GM12878 (cell line): ENCODE data around the gene EPB42. TPM values are rescaled to one million over a fixed set of nuclear protein-coding genes. Genes with fewer than 3 reads are reported as not detected.

Experiments
- ATAC-seq: fragments of 200-7000 bp; cut with Tn5 transposase; 3 replicates; pipeline ENCODE4 v1.9.1; 2020; ENCODE audit warnings: mild to moderate bottlenecking, moderate library complexity
- Bru-seq: library from RNA; stranded (reverse); fragments of 400-500 nt; gene quantifications from one replicate; lab custom pipeline; 2021; lab: Mats Ljungman, UMichigan
- BruChase-seq, 2 experiments: library from RNA; stranded (reverse); fragments of 400-500 nt; gene quantifications; one replicate each; lab custom pipeline; 2021; lab: Mats Ljungman, UMichigan
- BruUV-seq: library from RNA; stranded (reverse); fragments of 400-500 nt; replicated peaks from 2 replicates; lab custom pipeline; 2021; lab: Mats Ljungman, UMichigan
- CTCF ChIA-PET: fragments of 300-600 bp; sonication (Branson Sonifier 250); formaldehyde crosslinking; extraction: SDS; loops from one replicate; lab custom pipeline; 2021; ENCODE audit warnings: inconsistent platforms; lab: Yijun Ruan, JAX
- POLR2A ChIA-PET: fragments of 350-600 bp; formaldehyde crosslinking; extraction: SDS; loops from one replicate; lab custom pipeline; 2021; ENCODE audit warnings: inconsistent platforms; lab: Charles Lee
- RAD21 ChIA-PET: fragments of 300-600 bp; sonication (Branson Sonifier 250); formaldehyde crosslinking; loops from one replicate; lab custom pipeline; 2023; ENCODE audit warnings: antibody characterized with exemption; ENCODE audit not compliant: unreplicated experiment; lab: Charles Lee
- SMC1A ChIA-PET: fragments of 300-600 bp; sonication (Branson Sonifier 250); formaldehyde crosslinking; loops from one replicate; lab custom pipeline; 2023; ENCODE audit not compliant: unreplicated experiment, uncharacterized antibody; lab: Charles Lee
- DNase-seq: peaks from one replicate; pipeline ENCODE4 v3.0.0-alpha.2; 2011; ENCODE audit warnings: low read depth, low spot score
- FAIRE-seq: peaks from 3 replicates; lab custom pipeline; 2011; peaks lifted over from hg19 to GRCh38; lab: Jason Lieb, UNC
- H2AFZ ChIP-seq: 2 replicates; pipeline ENCODE4 v1.6.0; 2011; ENCODE audit warnings: low read depth, low read length, control low read depth; ENCODE audit not compliant: control insufficient read depth
- H3K27ac ChIP-seq: 2 replicates; pipeline ENCODE4 v1.5.1; 2011; ENCODE audit warnings: control low read depth; ENCODE audit not compliant: control insufficient read depth, insufficient read depth
- H3K27me3 ChIP-seq, 2 experiments: replicated peaks in 1 of 2; 2 replicates each; pipeline versions ENCODE4 v1.6.0 to v1.6.1; 2011; ENCODE audit warnings: low read length in 1 of 2; ENCODE audit not compliant: control insufficient read depth in 2 of 2, insufficient read depth in 2 of 2
- H3K36me3 ChIP-seq, 2 experiments: 2 replicates each; pipeline ENCODE4 v1.5.1; 2011; ENCODE audit warnings: low read length in 1 of 2; ENCODE audit not compliant: control insufficient read depth in 2 of 2, insufficient read depth in 2 of 2
- H3K4me1 ChIP-seq: 2 replicates; pipeline ENCODE4 v1.6.1; 2011; ENCODE audit warnings: mild to moderate bottlenecking, low read length, moderate library complexity, mixed read lengths; ENCODE audit not compliant: control insufficient read depth, insufficient read depth
- H3K4me2 ChIP-seq: 2 replicates; pipeline ENCODE4 v1.6.0; 2011; ENCODE audit warnings: control low read depth; ENCODE audit not compliant: control insufficient read depth, insufficient read depth
- H3K4me3 ChIP-seq: fragments of 200-600 bp; sonication (generic); 2 replicates; pipeline ENCODE4 v1.5.1; 2016
- H3K79me2 ChIP-seq: 2 replicates; pipeline ENCODE4 v1.6.0; 2011; ENCODE audit warnings: low read length; ENCODE audit not compliant: control insufficient read depth, insufficient read depth
- H3K9ac ChIP-seq: 2 replicates; pipeline ENCODE4 v1.8.0; 2011; ENCODE audit warnings: low read length, control low read depth, mixed read lengths; ENCODE audit not compliant: control insufficient read depth, insufficient read depth
- H3K9me3 ChIP-seq: replicated peaks from 3 replicates; pipeline ENCODE4 v1.5.1; 2011; ENCODE audit warnings: mild to moderate bottlenecking, low read length; ENCODE audit not compliant: control insufficient read depth, insufficient read depth
- H4K20me1 ChIP-seq: 2 replicates; pipeline ENCODE4 v1.6.0; 2011; ENCODE audit not compliant: control insufficient read depth, insufficient read depth
- CBX5 ChIP-seq: sonication (generic); IDR thresholded peaks from 2 replicates; pipeline ENCODE4 v1.6.1; 2016; ENCODE audit warnings: low read depth, moderate library complexity, mild to moderate bottlenecking, inconsistent platforms
- CHD4 ChIP-seq: fragments of 200-600 bp; sonication (generic); IDR thresholded peaks from 2 replicates; pipeline ENCODE4 v1.6.1; 2016; ENCODE audit warnings: mild to moderate bottlenecking
- ZBTB40 ChIP-seq: fragments of 450-650 bp; IDR thresholded peaks from 2 replicates; pipeline ENCODE4 v1.6.1; 2016; ENCODE audit warnings: mild to moderate bottlenecking, moderate library complexity, borderline replicate concordance
- ZNF592 ChIP-seq: fragments of 450-650 bp; IDR thresholded peaks from 2 replicates; pipeline ENCODE4 v1.6.1; 2017; ENCODE audit warnings: mild to moderate bottlenecking, moderate library complexity
- WGBS: methylation state at CpG from one replicate; pipeline ENCODE4 v1.1.6; 2016; ENCODE audit warnings: low lambda C conversion rate; ENCODE audit not compliant: insufficient replicate concordance, insufficient coverage; ENCODE audit errors: missing lambda C conversion rate; 5-methylcytosine and 5-hydroxymethylcytosine counted together
- in situ Hi-C: fragments of 300-500 bp; cut with MboI; formaldehyde crosslinking; loops from 9 replicates; pipeline ENCODE4 v1.14.3; 2018; ENCODE audit warnings: mixed read lengths
- intact Hi-C: fragments of 100-400 bp; cut with micrococcal nuclease; formaldehyde crosslinking; loops from one replicate; pipeline ENCODE4 v1.14.2; 2022; ENCODE audit not compliant: unreplicated experiment
- long read RNA-seq, 2 experiments: library from polyadenylated mRNA; unstranded; transcript quantifications; one replicate each; pipeline ENCODE4 v2.0.0, GENCODE V29; 2019 to 2020
- polyA minus RNA-seq, 3 experiments: library from RNA; depleted of rRNA, polyadenylated mRNA; stranded (reverse); fragments of >200 nt; gene quantifications; 2 replicates each; pipeline ENCODE4 v1.2.3, GENCODE V29; 2011
- polyA plus RNA-seq, 11 experiments: library from polyadenylated mRNA; depleted of rRNA in 4 of 11; unstranded in 6 of 11; stranded (reverse) in 5 of 11; fragments of >200 nt; fragmentation: Nextera tagmentation in 4 of 11; fragmentation: Illumina TruSeq in 1 of 11; extraction: Ambion mirVana in 4 of 11; extraction: Trizol in 1 of 11; gene quantifications; 1 replicate in 1 of 11; 2 replicates in 10 of 11; pipeline versions ENCODE4 v1.2.1 to v1.2.3, GENCODE V29; 2011 to 2016; ENCODE audit warnings: inconsistent platforms in 2 of 11, missing spikeins in 2 of 11, low read depth in 1 of 11
- total RNA-seq, 4 experiments: library from RNA; depleted of rRNA in 3 of 4; stranded (reverse); fragments of >200 nt in 3 of 4; fragmentation: Illumina TruSeq in 1 of 4; extraction: Trizol in 1 of 4; gene quantifications; 2 replicates each; pipeline versions ENCODE4 v1.2.1 to v1.2.3, GENCODE V29; 2013 to 2021

EPB42 gene
- not detected in 2 replicates for total RNA-seq (2013; cell fraction: nucleolus; rRNA removed)
- total RNA-seq (2014; rRNA removed) (not detected in 2 replicates), total RNA-seq (2014; rRNA removed; fragmentation: Illumina TruSeq; extraction: Trizol) (not detected in 2 replicates), total RNA-seq (2021) (not detected in 2 replicates), polyA plus RNA-seq (2011; rRNA removed) (not detected in 2 replicates), polyA plus RNA-seq (2014; fragmentation: Illumina TruSeq; extraction: Trizol) (not detected in 2 replicates), polyA plus RNA-seq (2014; fragmentation: Nextera tagmentation; extraction: Ambion mirVana) (not detected), polyA plus RNA-seq (2014; rRNA removed) (not detected in 2 replicates), polyA plus RNA-seq (2016; fragmentation: Nextera tagmentation; extraction: Ambion mirVana) (not detected), polyA minus RNA-seq (2011; rRNA and poly(A)+ RNA removed) (not detected in 2 replicates), Bru-seq, nascent RNA (percentile 14 among the genes with signal in this experiment), BruChase-seq, experiment 1, labeled RNA remaining after a 6-hour chase (percentile 19 among the genes with signal in this experiment), BruChase-seq, experiment 2, labeled RNA remaining after a 2-hour chase (percentile 6 among the genes with signal in this experiment)
- polyA plus RNA-seq (2011; ENCODE audit: low read depth): not detected
- polyA plus RNA-seq (2011; cell fraction: cytosol; rRNA removed): not detected in 2 replicates
- polyA plus RNA-seq (2011; cell fraction: nucleus; rRNA removed): not detected in 2 replicates
- polyA plus RNA-seq (2012): not detected in 2 replicates
- polyA minus RNA-seq (2011; cell fraction: cytosol; rRNA and poly(A)+ RNA removed): not detected in 2 replicates
- not detected in 2 replicates for polyA minus RNA-seq (2011; cell fraction: nucleus; rRNA and poly(A)+ RNA removed)
- long read RNA-seq, experiment 1: 0 reads
- long read RNA-seq, experiment 2: 0 reads

GRCh38 chr15:43220991-43221403 lies at the start of gene EPB42:
Gene EPB42 (minus strand): TSS chr15:43221018. CDS start chr15:43220825, 193 bp downstream.
- Histone ChIP-seq H3K4me1 (no peaks in the 10 kb centered on the region), H3K9ac (no peak within 1 kb of the TSS)
- TF ChIP-seq CBX5: no peak
- no peak for TF ChIP-seq ZBTB40
- TF ChIP-seq ZNF592: no peak
- TF ChIP-seq CHD4: no peak
- TF ChIP-seq, all 136 proteins: peak for 0
- Histone ChIP-seq H3K27me3 (no peaks in the 10 kb centered on the region), H2AFZ (no peak within 1 kb of the TSS), H3K4me2 (no peak within 1 kb of the TSS), H4K20me1 (no peaks in the 10 kb centered on the region), H3K27ac (no peak within 1 kb of the TSS), H3K4me3 (no peak within 1 kb of the TSS), H3K36me3 (no peaks in the 10 kb centered on the region), H3K9me3 (no peaks in the 10 kb centered on the region; the same call in 2 of the 3 replicates), H3K79me2 (no peaks in the 10 kb centered on the region)
- ChIA-PET POLR2A (no interaction called here), SMC1A (interaction anchor here (2.5 kb wide), 1 partner anchor 65 kb away, joined by 20 read pairs; no protein-coding TSS in a partner anchor), RAD21 (interaction anchor here (1.1 to 1.7 kb wide), 2 partner anchors 64 to 65 kb away, joined by 3 to 6 read pairs; no protein-coding TSS in a partner anchor), CTCF (interaction anchor here (2.4 to 13.4 kb wide), 3 partner anchors 48 to 64 kb away, joined by 7 to 518 read pairs (median 458); partner anchors contain the start of gene TGM5)
- WGBS: 6% methylated on average over 3 of the region's 3 CpGs
- in situ Hi-C loops: no loop called here
- no peak for ATAC-seq
- DNase-seq: no peak
- intact Hi-C loops: no loop called here
- FAIRE-seq: no peak
- no TSS peak for BruUV-seq
